Liver (tissue), 3 donors: Measurements from ENCODE around the gene PHF2.

ENCODE experiments used
- EGR1 ChIP-seq, 2 donors: IDR thresholded peaks; 2 replicates each; pipeline ENCODE4 v1.6.1; 2016 to 2018; ENCODE audit warnings: antibody characterized with exemption in 2 of 2, low read depth in 2 of 2
- GABPA ChIP-seq, 2 donors: IDR thresholded peaks in 1 of 2; conservative IDR thresholded peaks in 1 of 2; 2 replicates each; pipeline ENCODE4 v1.6.1; 2016; ENCODE audit warnings: antibody characterized with exemption in 2 of 2, mild to moderate bottlenecking in 1 of 2, moderate library complexity in 1 of 2
- HNF4A ChIP-seq, 2 donors: conservative IDR thresholded peaks; 2 replicates each; pipeline ENCODE4 v1.6.1; 2016; ENCODE audit warnings: antibody characterized with exemption in 2 of 2, mild to moderate bottlenecking in 2 of 2
- HNF4G ChIP-seq: IDR thresholded peaks from 2 replicates; pipeline ENCODE4 v1.6.1; 2016; ENCODE audit warnings: antibody characterized with exemption
- JUND ChIP-seq, 2 donors: IDR thresholded peaks; 2 replicates each; pipeline ENCODE4 v1.6.1; 2016; ENCODE audit warnings: antibody characterized with exemption in 2 of 2
- RXRA ChIP-seq, 2 donors: IDR thresholded peaks; 2 replicates each; pipeline ENCODE4 v1.6.1; 2017 to 2018; ENCODE audit warnings: antibody characterized with exemption in 2 of 2, mild to moderate bottlenecking in 1 of 2
- SP1 ChIP-seq: IDR thresholded peaks from 2 replicates; pipeline ENCODE4 v1.6.1; 2018; ENCODE audit warnings: antibody characterized with exemption, mild to moderate bottlenecking
- TAF1 ChIP-seq: conservative IDR thresholded peaks from 2 replicates; pipeline ENCODE4 v1.6.1; 2016; ENCODE audit warnings: antibody characterized with exemption, mild to moderate bottlenecking
- YY1 ChIP-seq: IDR thresholded peaks from 2 replicates; pipeline ENCODE4 v1.6.1; 2016; ENCODE audit warnings: antibody characterized with exemption, mild to moderate bottlenecking
- TF ChIP-seq, protein P1 (sequence below): fragments of 150-350 bp; IDR thresholded peaks from 2 replicates; pipeline ENCODE4 v1.5.1; 2017; ENCODE audit warnings: improper control_type of control experiment, low read depth, low read length; ENCODE audit not compliant: missing input control
- TF ChIP-seq, protein P2 (sequence below): IDR thresholded peaks from 2 replicates; pipeline ENCODE4 v1.6.1; 2016; ENCODE audit warnings: antibody characterized with exemption
- TF ChIP-seq, protein P3 (sequence below): IDR thresholded peaks from 2 replicates; pipeline ENCODE4 v1.6.1; 2016; ENCODE audit warnings: antibody characterized with exemption, mild to moderate bottlenecking
- TF ChIP-seq, protein P4 (sequence below): IDR thresholded peaks from 2 replicates; pipeline ENCODE4 v1.6.1; 2016; ENCODE audit warnings: antibody characterized with exemption
- TF ChIP-seq, protein P5 (sequence below): IDR thresholded peaks from 2 replicates; pipeline ENCODE4 v1.6.1; 2016; ENCODE audit warnings: antibody characterized with exemption
- donor health status: healthy.
- donor health status: healthy.

DNA sequence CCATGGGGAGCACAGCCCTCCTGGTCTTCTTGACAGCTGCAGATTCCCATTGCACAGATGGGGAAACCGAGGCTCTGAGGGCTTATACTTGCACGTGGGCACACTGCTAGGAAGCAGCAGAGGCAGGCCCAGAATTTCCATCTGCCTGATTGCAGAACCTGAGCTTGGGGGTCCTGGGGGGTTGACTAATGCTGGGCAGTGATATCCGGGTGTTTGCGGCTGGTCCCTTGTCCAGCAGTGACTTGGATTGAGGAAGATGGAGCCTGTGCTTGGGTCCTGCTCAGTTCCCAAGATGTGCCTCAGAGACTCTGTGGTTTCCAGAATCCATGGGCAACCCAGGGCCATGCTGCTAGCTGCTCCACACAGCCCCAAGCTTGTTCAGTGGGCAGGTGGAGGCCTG is 91.2 kb downstream of the PHF2 start:
- TF ChIP-seq JUND (IDR thresholded peaks at IDR 0.05) (no peak), YY1 (no peak), HNF4G (no peak), TAF1 (no peak), HNF4A (conservative IDR thresholded peaks at IDR 0.05) (no peak), GABPA (IDR thresholded peaks at IDR 0.05 in 1 of 2, conservative IDR thresholded peaks at IDR 0.05 in 1 of 2) (no peak), RXRA (IDR thresholded peaks at IDR 0.05) (no peak), SP1 (no peak), EGR1 (IDR thresholded peaks at IDR 0.05; ENCODE audit: low read depth in 2 of 2) (no peak)
- TF ChIP-seq, protein P1, sequence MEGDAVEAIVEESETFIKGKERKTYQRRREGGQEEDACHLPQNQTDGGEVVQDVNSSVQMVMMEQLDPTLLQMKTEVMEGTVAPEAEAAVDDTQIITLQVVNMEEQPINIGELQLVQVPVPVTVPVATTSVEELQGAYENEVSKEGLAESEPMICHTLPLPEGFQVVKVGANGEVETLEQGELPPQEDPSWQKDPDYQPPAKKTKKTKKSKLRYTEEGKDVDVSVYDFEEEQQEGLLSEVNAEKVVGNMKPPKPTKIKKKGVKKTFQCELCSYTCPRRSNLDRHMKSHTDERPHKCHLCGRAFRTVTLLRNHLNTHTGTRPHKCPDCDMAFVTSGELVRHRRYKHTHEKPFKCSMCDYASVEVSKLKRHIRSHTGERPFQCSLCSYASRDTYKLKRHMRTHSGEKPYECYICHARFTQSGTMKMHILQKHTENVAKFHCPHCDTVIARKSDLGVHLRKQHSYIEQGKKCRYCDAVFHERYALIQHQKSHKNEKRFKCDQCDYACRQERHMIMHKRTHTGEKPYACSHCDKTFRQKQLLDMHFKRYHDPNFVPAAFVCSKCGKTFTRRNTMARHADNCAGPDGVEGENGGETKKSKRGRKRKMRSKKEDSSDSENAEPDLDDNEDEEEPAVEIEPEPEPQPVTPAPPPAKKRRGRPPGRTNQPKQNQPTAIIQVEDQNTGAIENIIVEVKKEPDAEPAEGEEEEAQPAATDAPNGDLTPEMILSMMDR, result no peak
- TF ChIP-seq, protein P2, sequence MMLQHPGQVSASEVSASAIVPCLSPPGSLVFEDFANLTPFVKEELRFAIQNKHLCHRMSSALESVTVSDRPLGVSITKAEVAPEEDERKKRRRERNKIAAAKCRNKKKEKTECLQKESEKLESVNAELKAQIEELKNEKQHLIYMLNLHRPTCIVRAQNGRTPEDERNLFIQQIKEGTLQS, result no peak
- TF ChIP-seq, protein P3, sequence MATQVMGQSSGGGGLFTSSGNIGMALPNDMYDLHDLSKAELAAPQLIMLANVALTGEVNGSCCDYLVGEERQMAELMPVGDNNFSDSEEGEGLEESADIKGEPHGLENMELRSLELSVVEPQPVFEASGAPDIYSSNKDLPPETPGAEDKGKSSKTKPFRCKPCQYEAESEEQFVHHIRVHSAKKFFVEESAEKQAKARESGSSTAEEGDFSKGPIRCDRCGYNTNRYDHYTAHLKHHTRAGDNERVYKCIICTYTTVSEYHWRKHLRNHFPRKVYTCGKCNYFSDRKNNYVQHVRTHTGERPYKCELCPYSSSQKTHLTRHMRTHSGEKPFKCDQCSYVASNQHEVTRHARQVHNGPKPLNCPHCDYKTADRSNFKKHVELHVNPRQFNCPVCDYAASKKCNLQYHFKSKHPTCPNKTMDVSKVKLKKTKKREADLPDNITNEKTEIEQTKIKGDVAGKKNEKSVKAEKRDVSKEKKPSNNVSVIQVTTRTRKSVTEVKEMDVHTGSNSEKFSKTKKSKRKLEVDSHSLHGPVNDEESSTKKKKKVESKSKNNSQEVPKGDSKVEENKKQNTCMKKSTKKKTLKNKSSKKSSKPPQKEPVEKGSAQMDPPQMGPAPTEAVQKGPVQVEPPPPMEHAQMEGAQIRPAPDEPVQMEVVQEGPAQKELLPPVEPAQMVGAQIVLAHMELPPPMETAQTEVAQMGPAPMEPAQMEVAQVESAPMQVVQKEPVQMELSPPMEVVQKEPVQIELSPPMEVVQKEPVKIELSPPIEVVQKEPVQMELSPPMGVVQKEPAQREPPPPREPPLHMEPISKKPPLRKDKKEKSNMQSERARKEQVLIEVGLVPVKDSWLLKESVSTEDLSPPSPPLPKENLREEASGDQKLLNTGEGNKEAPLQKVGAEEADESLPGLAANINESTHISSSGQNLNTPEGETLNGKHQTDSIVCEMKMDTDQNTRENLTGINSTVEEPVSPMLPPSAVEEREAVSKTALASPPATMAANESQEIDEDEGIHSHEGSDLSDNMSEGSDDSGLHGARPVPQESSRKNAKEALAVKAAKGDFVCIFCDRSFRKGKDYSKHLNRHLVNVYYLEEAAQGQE, result no peak
- TF ChIP-seq, protein P4, sequence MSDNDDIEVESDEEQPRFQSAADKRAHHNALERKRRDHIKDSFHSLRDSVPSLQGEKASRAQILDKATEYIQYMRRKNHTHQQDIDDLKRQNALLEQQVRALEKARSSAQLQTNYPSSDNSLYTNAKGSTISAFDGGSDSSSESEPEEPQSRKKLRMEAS, result no peak
- TF ChIP-seq, protein P5, sequence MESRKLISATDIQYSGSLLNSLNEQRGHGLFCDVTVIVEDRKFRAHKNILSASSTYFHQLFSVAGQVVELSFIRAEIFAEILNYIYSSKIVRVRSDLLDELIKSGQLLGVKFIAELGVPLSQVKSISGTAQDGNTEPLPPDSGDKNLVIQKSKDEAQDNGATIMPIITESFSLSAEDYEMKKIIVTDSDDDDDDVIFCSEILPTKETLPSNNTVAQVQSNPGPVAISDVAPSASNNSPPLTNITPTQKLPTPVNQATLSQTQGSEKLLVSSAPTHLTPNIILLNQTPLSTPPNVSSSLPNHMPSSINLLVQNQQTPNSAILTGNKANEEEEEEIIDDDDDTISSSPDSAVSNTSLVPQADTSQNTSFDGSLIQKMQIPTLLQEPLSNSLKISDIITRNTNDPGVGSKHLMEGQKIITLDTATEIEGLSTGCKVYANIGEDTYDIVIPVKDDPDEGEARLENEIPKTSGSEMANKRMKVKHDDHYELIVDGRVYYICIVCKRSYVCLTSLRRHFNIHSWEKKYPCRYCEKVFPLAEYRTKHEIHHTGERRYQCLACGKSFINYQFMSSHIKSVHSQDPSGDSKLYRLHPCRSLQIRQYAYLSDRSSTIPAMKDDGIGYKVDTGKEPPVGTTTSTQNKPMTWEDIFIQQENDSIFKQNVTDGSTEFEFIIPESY, result no peak
